ENCODE data around the gene SLC34A1.
A peak's percentile ranks its signal among the peaks of the same experiment; 100 is the strongest.

The SLC34A1 gene

GRCh38 chr5:177433658-177434217 is 49.5 kb downstream of the SLC34A1 start:
- no peak for DNase-seq

- DNase-seq, result no peak
Measured at GRCh38 chr5:177434437-177434836, 50.2 kb downstream of the SLC34A1 start.

GRCh38 chr5:177434942-177435738 is 50.9 kb downstream of the SLC34A1 start:
- no peak for DNase-seq

GRCh38 chr5:177435847-177436536 is 51.8 kb downstream of the SLC34A1 start:
- no peak for DNase-seq

GRCh38 chr5:177437623-177438022 is 53.4 kb downstream of the SLC34A1 start:
- no peak for DNase-seq

- no peak for DNase-seq
Measured at GRCh38 chr5:177438468-177438867, 54.2 kb downstream of the SLC34A1 start.

GRCh38 chr5:177439518-177440053 is 55.4 kb downstream of the SLC34A1 start:
- DNase-seq, result no peak

GRCh38 chr5:177440211-177440989 is 56.2 kb downstream of the SLC34A1 start:
- DNase-seq, result peak; percentile 55

- no peak for DNase-seq
Measured at GRCh38 chr5:177440990-177441780, 57.0 kb downstream of the SLC34A1 start.

GRCh38 chr5:177442066-177442826 is 58.0 kb downstream of the SLC34A1 start:
- no peak for DNase-seq

- DNase-seq, result no peak
Measured at GRCh38 chr5:177443144-177443983, 59.1 kb downstream of the SLC34A1 start.

- no peak for DNase-seq
Measured at GRCh38 chr5:177444106-177445051, 60.1 kb downstream of the SLC34A1 start.

GRCh38 chr5:177445052-177445916 is 61.0 kb downstream of the SLC34A1 start:
- no peak for DNase-seq

GRCh38 chr5:177445917-177446199 is 61.6 kb downstream of the SLC34A1 start:
- DNase-seq, result no peak

GRCh38 chr5:177446200-177447065 is 62.2 kb downstream of the SLC34A1 start, which contains the start of gene PRR7:
PRR7 (plus strand) TSS chr5:177446814; CDS start chr5:177455068, 8,254 bp downstream.
- DNase-seq, result peak; percentile 63

- DNase-seq, result peak; percentile 76
Measured at GRCh38 chr5:177447066-177447610, 62.9 kb downstream of the SLC34A1 start.
